Heart right ventricle (tissue), 16 donors: ENCODE results near the gene SLC8A1. TPM values are rescaled to one million over a fixed set of nuclear protein-coding genes. Genes with fewer than 3 reads are reported as not detected.

Source experiments
- ATAC-seq, 8 donors: fragments of 200-7000 bp; cut with Tn5 transposase; one replicate each; pipeline ENCODE4 v1.9.1; 2020; ENCODE audit warnings: mild to moderate bottlenecking in 8 of 8, moderate library complexity in 8 of 8, moderate number of reproducible peaks in 1 of 8
- DNase-seq, 2 donors: peaks; one replicate each; pipeline ENCODE4 v3.0.0-alpha.2; 2020
- H3K27ac ChIP-seq, 10 donors: fragments of 200-600 bp; sonication (generic) in 2 of 10; one replicate each; pipeline versions ENCODE4 v1.5.0 to v1.8.0; 2020 to 2022; ENCODE audit warnings: mild to moderate bottlenecking in 3 of 10
- H3K27me3 ChIP-seq, 7 donors: fragments of 200-600 bp; one replicate each; pipeline ENCODE4 v1.8.0; 2021 to 2022; ENCODE audit warnings: mild to moderate bottlenecking in 2 of 7
- H3K36me3 ChIP-seq, 9 donors: fragments of 200-600 bp; sonication (generic) in 1 of 9; one replicate each; pipeline versions ENCODE4 v1.5.0 to v1.8.0; 2020 to 2022; ENCODE audit warnings: mild to moderate bottlenecking in 2 of 9
- H3K4me1 ChIP-seq, 9 donors: fragments of 200-600 bp; sonication (generic) in 1 of 9; one replicate each; pipeline versions ENCODE4 v1.5.0 to v1.8.0; 2020 to 2022; ENCODE audit warnings: mild to moderate bottlenecking in 4 of 9
- H3K4me3 ChIP-seq, 10 donors: fragments of 200-600 bp; sonication (generic) in 2 of 10; one replicate each; pipeline versions ENCODE4 v1.5.0 to v1.8.0; 2020 to 2022; ENCODE audit warnings: mild to moderate bottlenecking in 7 of 10, moderate library complexity in 2 of 10
- H3K9me3 ChIP-seq, 11 donors: fragments of 200-600 bp in 10 of 11; sonication (generic) in 2 of 11; one replicate each; pipeline versions ENCODE4 v1.5.0 to v1.8.0; 2013 to 2022; ENCODE audit warnings: mild to moderate bottlenecking in 2 of 11, control low read depth in 1 of 11, moderate library complexity in 1 of 11
- CTCF ChIP-seq, 9 donors: fragments of 200-600 bp; sonication (generic) in 2 of 9; IDR thresholded peaks; one replicate each; pipeline versions ENCODE4 v1.5.0 to v1.8.0; 2021 to 2022; ENCODE audit warnings: antibody characterized with exemption in 9 of 9, mild to moderate bottlenecking in 5 of 9, moderate library complexity in 1 of 9
- whole genome bisulfite sequencing, 2 donors: extraction: QIAGEN DNeasy Blood & Tissue Kit; methylation state at CpG; one replicate each; pipeline ENCODE4 v1.1.7; 2013; ENCODE audit warnings: inconsistent platforms in 1 of 2; 5-methylcytosine and 5-hydroxymethylcytosine counted together
- intact Hi-C, 10 donors: fragments of 100-400 bp; cut with DNase I; formaldehyde crosslinking; loops; one replicate each; pipeline versions ENCODE4 v1.11.1 to v1.14.2; 2022
- polyA plus RNA-seq, 2 donors: library from polyadenylated mRNA; stranded (reverse); fragments of 200-250 nt; gene quantifications; one replicate each; pipeline ENCODE4 v1.2.3, GENCODE V29; 2013
- total RNA-seq, 10 donors: library from RNA; stranded (reverse); fragmentation: NEBNext Ultra II Directional in 3 of 10; extraction: Animal tissue kit (Norgen Biotek cat#: 25700) in 3 of 10; gene quantifications; one replicate each; pipeline versions ENCODE4 v1.2.1 to v1.2.4, GENCODE V29; 2021 to 2023
- donor health status: Arrhythmogenic right ventricular cardiomyopathy.
- donor health status: ischemic (EF 13 %, LVEDD 7.1; RV severe dilation, severe dysfunction).
- donor health status: healthy with polysubstance abuse.
- donor health status: DM: no; HTN: yes; CAD: no.
- donor health status: DM: no; HTN: no; CAD: no.
- donor health status: ischemic (EF 25% LVEDD 6.9; RV normal size, moderate dysfunction).
- donor health status: ischemic (EF 25% LVEDD 5.7; RV mildly dilated, moderate dysfunction).
- donor health status: healthy.
- donor health status: DM: yes; HTN: yes; CAD: no.
- donor health status: Ischemic cardiomyopathy.
- donor health status: ischemic (EF 35%, LVEDD 5.7; RV mildly dilated, moderate dysfunction).
- donor health status: nonischemic (EF 11% LVEDD 7.7; RV severe dilation, severe dysfunction).
- donor health status: DM: yes; HTN: yes; CAD: no.
- donor health status: PGD.
- donor health status: ischemic (EF 29% LVEDD 5.4; RV normal size, mild dysfunction).
- donor health status: nonischemic (EF 23%, LVEDD 6.1; RV moderate dilation, normal function).

Gene SLC8A1
- total and polyA plus RNA-seq, 12 donors, result 11.1 to 1,497 (median 1,067) TPM

- H3K4me3 ChIP-seq, result no peak overlapping the region
- DNase-seq (no peak), ATAC-seq (no peak)
- H3K9me3 ChIP-seq, result no peaks in the 10 kb centered on the region
- H3K27me3 ChIP-seq, result no peaks in the 10 kb centered on the region
- intact Hi-C loops, result no loop called here
- peaks cover 0 to 27% (median 0%) of the 10 kb centered on the region in 9 donors for H3K36me3 ChIP-seq
- peaks cover 0 to 41% (median 26%) of the 10 kb centered on the region in 9 donors for H3K4me1 ChIP-seq
- 67 to 69% methylated on average over 3 of the region's 3 CpGs for WGBS, 2 donors
- TF ChIP-seq CTCF (IDR thresholded peaks at IDR 0.05), result no peak
- H3K27ac ChIP-seq, result no peak overlapping the region
Measured at GRCh38 chr2:40178971-40179370, 272.9 kb downstream of the SLC8A1 start.

DNA sequence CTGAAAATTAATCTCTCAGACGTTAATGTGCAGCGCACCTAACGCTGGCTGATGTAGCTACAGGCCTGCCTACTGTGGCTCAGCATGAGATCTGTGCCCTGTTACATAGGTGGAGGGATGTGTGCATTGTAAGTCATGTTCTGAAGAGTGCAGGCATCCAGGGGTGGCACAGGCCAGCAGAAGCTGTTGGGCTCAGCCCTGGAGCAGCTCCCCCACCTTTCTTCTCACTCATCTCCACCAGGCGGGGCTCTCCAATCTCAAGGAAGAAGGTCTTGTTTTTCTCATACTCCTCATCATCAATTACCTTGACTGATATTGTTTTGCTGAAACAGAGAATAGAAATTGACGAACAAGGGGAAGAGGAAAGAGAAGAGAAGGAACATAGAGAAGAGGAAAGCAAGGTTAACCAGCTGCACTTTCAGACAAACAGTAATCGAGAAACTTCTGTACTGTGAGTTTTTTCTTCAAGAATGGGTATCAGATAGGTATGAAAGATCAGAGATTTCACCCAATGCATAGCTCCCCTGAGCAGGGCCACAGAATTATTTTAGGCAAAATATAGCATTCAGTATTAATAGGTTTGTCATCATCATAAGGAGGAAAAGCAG lies 273.6 kb downstream of the SLC8A1 start:
- Histone ChIP-seq H3K36me3 (peaks cover 0 to 32% (median 0%) of the 10 kb centered on the region in 9 donors), H3K4me3 (no peak overlapping the region), H3K27me3 (no peaks in the 10 kb centered on the region), H3K9me3 (no peaks in the 10 kb centered on the region), H3K27ac (no peak overlapping the region), H3K4me1 (peaks cover 0 to 39% (median 23%) of the 10 kb centered on the region in 9 donors)
- 86 to 90% methylated on average over 6 of the region's 6 CpGs for WGBS, 2 donors
- DNase-seq, result no peak
- TF ChIP-seq CTCF (IDR thresholded peaks at IDR 0.05), result no peak
- intact Hi-C loops, result no loop called here
- ATAC-seq, result peak in 3 of 8 donors; percentile 19 to 33 (median 31)

DNA sequence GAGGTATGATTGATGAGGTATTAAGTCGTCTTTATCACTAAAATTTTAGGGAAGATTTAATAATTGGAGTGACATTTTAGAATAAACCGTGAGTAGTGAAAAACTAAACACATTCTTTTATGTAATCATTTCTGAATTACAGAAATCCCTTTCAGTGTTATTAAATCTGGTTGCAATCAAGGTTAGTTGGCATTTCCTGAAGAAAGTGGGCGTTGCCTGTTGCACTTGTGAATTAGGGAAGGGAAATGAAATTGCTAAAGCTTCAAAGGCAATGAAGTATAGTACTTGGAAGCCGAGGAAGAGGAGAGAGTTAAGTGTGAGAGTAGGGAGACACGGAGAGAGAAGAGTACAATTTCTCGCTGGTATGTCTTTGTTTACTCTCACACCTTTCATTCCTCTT lies 274.5 kb downstream of the SLC8A1 start:
- peaks cover 0 to 41% (median 0%) of the 10 kb centered on the region in 9 donors for H3K36me3 ChIP-seq
- ATAC-seq (no peak), DNase-seq (no peak)
- WGBS, 2 donors, result 70 to 72% methylated on average over 6 of the region's 6 CpGs
- H3K27ac ChIP-seq, result no peak overlapping the region
- H3K4me3 ChIP-seq, result no peak overlapping the region
- no peak for TF ChIP-seq CTCF (IDR thresholded peaks at IDR 0.05)
- H3K27me3 ChIP-seq, result no peaks in the 10 kb centered on the region
- no peaks in the 10 kb centered on the region for H3K9me3 ChIP-seq
- H3K4me1 ChIP-seq, result peaks cover 0 to 31% (median 14%) of the 10 kb centered on the region in 9 donors
- intact Hi-C loops, result no loop called here

DNA sequence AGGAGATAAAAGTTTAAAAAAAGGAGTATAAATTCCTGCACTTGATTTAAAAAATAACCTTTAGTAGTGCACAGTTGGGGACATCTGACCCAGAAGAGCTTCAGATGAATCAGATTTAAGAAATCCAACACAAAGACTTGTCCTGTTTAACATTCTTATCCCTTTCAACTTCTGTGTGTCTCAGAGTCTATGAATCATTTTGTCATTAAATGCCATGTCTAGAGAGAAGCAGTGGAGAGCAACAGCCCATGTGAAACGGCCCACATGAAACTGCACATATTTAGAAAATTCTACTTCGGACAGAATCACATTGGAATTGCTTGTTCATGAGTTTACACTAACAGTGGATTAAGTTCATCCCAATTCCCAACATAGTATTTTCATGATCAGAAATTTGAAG lies 278.6 kb downstream of the SLC8A1 start:
- Histone ChIP-seq H3K9me3 (no peaks in the 10 kb centered on the region), H3K27ac (no peak overlapping the region), H3K27me3 (no peaks in the 10 kb centered on the region), H3K4me3 (no peak overlapping the region), H3K36me3 (peaks cover 0 to 64% (median 0%) of the 10 kb centered on the region in 9 donors), H3K4me1 (peaks cover 0 to 23% (median 8%) of the 10 kb centered on the region in 9 donors)
- 74 to 79% methylated on average over 2 of the region's 2 CpGs for WGBS, 2 donors
- no peak for DNase-seq
- intact Hi-C loops, result no loop called here
- no peak for ATAC-seq
- TF ChIP-seq CTCF (IDR thresholded peaks at IDR 0.05), result no peak
